GM10266 (cell line): Measurements from ENCODE around the gene TAF10.

Experiments
- DNase-seq: peaks from one replicate; pipeline ENCODE4 v3.0.0; 2012; ENCODE audit errors: extremely low spot score
- TF ChIP-seq, protein P1 (sequence below): IDR thresholded peaks from 2 replicates; pipeline ENCODE4 v1.5.1; 2012; ENCODE audit warnings: mild to moderate bottlenecking, low read depth; ENCODE audit not compliant: control insufficient read depth, insufficient read depth; ENCODE audit errors: missing control alignments

TAF10 gene

DNA sequence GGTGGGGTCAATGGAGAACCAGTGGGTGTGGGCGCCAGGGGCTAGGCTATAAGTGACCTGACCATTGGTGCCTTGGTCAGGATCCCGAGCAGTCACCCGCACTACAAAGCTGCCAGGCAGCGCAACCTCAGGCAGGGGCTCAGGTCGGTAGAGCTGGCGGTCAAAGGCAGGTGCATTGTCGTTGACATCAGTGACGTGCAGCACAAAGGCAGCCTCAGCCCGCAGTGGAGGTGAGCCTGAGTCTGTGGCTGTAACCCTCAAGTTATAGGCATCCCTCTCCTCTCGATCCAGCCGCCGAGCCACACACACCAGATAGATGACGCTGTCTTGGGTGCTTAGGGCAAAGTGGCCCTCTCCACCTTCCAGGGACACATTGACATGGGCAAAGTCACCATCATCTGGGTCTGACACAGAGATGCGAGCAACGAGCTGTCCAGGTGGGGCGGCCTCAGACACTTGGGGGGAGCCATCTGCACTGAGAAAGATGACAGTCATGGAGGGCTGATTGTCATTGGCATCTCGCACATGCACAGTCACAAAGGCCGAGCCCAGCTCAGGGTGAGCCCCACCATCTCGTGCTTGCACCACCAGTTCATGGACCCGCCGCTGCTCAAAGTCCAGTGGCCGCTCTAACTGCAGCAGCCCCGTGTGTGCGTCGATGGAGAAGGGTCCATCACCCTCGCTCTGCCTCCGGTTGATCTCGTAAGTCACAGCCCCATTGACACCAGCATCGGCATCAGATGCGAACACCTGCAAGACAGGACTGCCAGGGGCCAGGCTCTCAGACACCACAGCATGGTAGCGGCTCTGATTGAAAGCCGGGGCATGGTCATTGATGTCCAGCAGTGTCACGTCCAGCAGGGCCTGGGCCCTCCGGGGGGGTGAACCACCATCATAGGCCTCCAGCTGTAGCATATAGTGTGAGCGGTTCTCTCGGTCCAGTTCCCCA is 28.3 kb upstream of the TAF10 start:
- DNase-seq: no peak
- TF ChIP-seq, protein P1, sequence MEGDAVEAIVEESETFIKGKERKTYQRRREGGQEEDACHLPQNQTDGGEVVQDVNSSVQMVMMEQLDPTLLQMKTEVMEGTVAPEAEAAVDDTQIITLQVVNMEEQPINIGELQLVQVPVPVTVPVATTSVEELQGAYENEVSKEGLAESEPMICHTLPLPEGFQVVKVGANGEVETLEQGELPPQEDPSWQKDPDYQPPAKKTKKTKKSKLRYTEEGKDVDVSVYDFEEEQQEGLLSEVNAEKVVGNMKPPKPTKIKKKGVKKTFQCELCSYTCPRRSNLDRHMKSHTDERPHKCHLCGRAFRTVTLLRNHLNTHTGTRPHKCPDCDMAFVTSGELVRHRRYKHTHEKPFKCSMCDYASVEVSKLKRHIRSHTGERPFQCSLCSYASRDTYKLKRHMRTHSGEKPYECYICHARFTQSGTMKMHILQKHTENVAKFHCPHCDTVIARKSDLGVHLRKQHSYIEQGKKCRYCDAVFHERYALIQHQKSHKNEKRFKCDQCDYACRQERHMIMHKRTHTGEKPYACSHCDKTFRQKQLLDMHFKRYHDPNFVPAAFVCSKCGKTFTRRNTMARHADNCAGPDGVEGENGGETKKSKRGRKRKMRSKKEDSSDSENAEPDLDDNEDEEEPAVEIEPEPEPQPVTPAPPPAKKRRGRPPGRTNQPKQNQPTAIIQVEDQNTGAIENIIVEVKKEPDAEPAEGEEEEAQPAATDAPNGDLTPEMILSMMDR: no peak

DNA sequence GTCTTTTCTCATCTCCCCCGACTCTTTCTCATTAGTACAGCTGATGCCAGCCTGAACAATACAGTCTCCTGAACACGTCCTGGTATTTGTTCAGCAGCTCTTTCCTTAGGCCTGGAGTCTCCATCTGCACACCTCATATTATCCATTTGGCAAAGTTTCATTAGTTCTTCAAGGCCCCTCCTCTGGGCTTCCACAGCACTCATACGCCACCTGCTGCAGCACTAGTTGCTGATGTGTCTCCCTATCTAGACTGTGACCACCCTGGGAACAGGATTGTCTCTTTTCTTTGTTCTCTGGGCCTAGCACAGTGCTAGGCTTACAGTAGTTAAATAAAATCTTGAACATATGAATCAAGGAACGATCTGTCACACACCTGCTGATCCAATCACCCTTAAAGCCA is 26.4 kb upstream of the TAF10 start:
- DNase-seq: no peak
- TF ChIP-seq, protein P1: peak; percentile 5

DNA sequence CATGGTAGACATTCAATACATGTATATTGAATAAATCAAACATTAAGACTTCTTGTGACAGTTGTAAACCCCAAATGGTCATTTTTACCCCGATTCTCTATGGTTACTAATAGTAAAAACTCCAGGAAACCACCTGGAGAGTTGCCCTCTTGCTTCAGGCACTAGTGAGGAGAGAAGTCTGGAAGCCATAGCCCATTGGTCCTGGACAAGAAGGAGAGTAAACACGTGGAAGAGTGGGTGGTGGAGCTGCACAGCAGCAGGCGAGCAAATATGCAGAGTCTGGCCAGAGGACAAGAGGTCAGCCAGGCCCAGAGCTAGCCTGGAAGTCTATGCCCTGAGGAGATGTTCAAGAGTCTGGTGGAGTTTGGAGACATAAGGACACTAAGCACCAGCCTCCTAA is 25.9 kb upstream of the TAF10 start:
- DNase-seq: no peak
- TF ChIP-seq, protein P1: no peak

DNA sequence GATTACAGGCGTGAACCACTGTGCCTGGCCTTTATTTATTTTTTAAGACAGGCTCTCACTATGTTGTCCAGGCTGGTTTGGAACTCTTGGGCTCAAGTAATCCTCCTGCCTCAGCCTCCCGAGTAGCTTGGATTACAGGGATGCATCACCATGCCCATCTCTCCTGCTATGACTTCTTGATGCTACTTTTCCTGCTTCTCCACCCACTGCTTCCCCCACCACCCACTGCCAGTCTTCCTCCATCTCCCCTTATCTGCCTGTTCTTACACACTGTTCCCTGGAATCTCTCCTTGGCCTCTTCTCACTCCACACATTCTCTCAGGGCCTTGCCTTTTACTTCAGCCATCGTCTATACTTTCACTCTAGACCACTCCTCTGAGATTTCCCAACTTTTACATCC is 24.5 kb upstream of the TAF10 start:
- DNase-seq: no peak
- TF ChIP-seq, protein P1: no peak

DNA sequence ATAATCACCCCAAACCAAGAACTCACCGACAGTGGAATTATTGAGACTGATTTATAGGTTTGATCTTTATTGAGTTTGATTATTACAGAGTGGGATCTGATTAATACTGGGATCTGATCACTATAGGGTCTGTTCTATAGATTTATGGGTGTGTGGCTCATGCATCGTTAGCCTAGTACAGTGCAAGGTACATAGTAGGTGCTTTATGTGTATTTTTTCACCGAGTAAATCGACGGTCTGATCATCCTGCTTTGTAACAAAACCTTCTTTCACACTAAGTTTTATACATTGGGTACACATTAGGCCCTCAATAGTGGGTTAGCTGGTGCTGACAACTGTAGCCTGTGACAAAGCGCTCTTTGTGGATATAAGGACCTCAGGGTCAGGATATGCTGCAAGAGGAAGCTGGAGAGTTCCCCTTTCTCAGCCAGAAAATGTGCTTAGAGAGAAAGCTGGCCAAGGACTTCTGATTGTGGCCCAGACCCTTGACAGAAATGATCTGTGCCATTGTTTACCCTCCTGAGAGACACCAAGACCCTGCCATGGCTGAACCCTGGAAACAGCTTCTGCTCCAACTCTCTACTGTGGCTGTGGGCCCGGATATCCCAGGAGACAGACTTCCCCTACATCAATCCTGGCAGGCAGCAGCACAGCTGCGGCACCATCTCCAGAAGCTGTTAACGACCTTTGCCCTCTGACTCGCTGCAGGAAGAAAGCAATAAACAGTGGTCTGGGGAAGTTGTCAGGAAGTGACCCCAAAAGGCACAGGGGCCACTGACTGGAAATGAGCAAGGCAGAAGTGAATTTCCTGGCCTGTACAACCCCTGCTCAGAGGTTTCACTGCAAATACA is 23.3 kb upstream of the TAF10 start:
- TF ChIP-seq, protein P1: no peak
- DNase-seq: no peak

DNA sequence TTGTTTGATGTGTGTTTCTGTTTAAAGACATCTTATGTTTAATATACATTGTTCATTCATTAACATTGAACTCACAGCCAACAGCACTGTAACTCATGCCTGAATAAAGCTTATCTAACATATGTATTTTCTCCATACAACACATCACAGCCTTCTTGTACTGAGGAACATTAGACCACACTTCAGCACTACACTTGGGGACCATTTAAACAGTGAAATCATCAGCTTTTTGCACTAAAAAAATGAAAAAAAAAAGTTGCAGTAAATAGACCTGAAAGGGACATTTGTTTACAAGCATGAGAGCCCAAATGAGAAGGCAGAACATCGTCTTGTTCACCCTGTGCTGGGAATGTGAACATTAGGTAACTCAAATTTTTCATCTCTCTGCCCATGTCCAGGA is 22.5 kb upstream of the TAF10 start:
- TF ChIP-seq, protein P1: no peak
- no peak for DNase-seq
